OCI-LY7 (cell line): ENCODE results near the gene PRSS50. TPM values are rescaled to one million over a fixed set of nuclear protein-coding genes. Genes with fewer than 3 reads are reported as not detected.

ENCODE experiments used
- BruUV-seq: library from RNA; stranded (reverse); fragments of 400-500 nt; replicated peaks from 2 replicates; lab custom pipeline; 2021; lab: Mats Ljungman, UMichigan
- CTCF ChIA-PET: fragments of 300-600 bp; sonication (Branson Sonifier 250); formaldehyde crosslinking; loops from one replicate; lab custom pipeline; 2022; ENCODE audit warnings: antibody characterized with exemption; ENCODE audit not compliant: unreplicated experiment; lab: Charles Lee
- POLR2A ChIA-PET: fragments of 300-600 bp; sonication (Branson Sonifier 250); formaldehyde crosslinking; loops from one replicate; lab custom pipeline; 2022; ENCODE audit warnings: antibody characterized with exemption; lab: Charles Lee
- DNase-seq: peaks from one replicate; pipeline ENCODE4 v3.0.0-alpha.2; 2015; ENCODE audit warnings: low spot score
- H2AFZ ChIP-seq: fragments of 200-600 bp; sonication (generic), shearing (Covaris generic); 2 replicates; pipeline ENCODE4 v1.6.1; 2014; ENCODE audit warnings: mild to moderate bottlenecking, antibody characterized with exemption, low read length, moderate library complexity
- H3K27ac ChIP-seq: fragments of 200-600 bp; sonication (generic); 2 replicates; pipeline ENCODE4 v1.5.1; 2014; ENCODE audit warnings: mixed run types, low read depth, mild to moderate bottlenecking, moderate library complexity, low read length, inconsistent platforms; ENCODE audit not compliant: poor library complexity, severe bottlenecking
- H3K36me3 ChIP-seq: fragments of 200-600 bp; sonication (generic); 2 replicates; pipeline ENCODE4 v1.6.1; 2014; ENCODE audit warnings: mild to moderate bottlenecking, antibody characterized with exemption, low read length, moderate library complexity, mixed read lengths; ENCODE audit not compliant: insufficient read depth
- H3K4me1 ChIP-seq: fragments of 200-600 bp; sonication (generic); 2 replicates; pipeline ENCODE4 v1.5.1; 2014; ENCODE audit warnings: mild to moderate bottlenecking, low read length; ENCODE audit not compliant: insufficient read depth, poor library complexity, severe bottlenecking
- H3K4me2 ChIP-seq: fragments of 200-600 bp; sonication (generic); 2 replicates; pipeline ENCODE4 v1.6.1; 2014; ENCODE audit warnings: mild to moderate bottlenecking, low read length
- H3K4me3 ChIP-seq: fragments of 200-600 bp; sonication (generic); 2 replicates; pipeline ENCODE4 v1.5.1; 2014; ENCODE audit warnings: mild to moderate bottlenecking, low read depth, low read length; ENCODE audit not compliant: poor library complexity, severe bottlenecking
- H3K79me2 ChIP-seq: fragments of 200-600 bp; sonication (generic); 2 replicates; pipeline ENCODE4 v1.6.1; 2016; ENCODE audit warnings: low read depth, mild to moderate bottlenecking, low read length, moderate library complexity, mixed read lengths; ENCODE audit not compliant: insufficient read depth
- H3K9me2 ChIP-seq: fragments of 200-600 bp; sonication (generic); 2 replicates; pipeline ENCODE4 v1.6.1; 2016; ENCODE audit warnings: mild to moderate bottlenecking, low read length, mixed read lengths; ENCODE audit not compliant: insufficient read depth
- H3K9me3 ChIP-seq: fragments of 200-600 bp; sonication (generic); 2 replicates; pipeline ENCODE4 v1.6.1; 2014; ENCODE audit warnings: mild to moderate bottlenecking, mixed run types, low read length, mixed read lengths
- H4K20me1 ChIP-seq: fragments of 200-600 bp; sonication (generic); 2 replicates; pipeline ENCODE4 v1.6.1; 2014; ENCODE audit warnings: mild to moderate bottlenecking, antibody characterized with exemption, low read length, moderate library complexity, mixed read lengths; ENCODE audit not compliant: insufficient read depth
- CTCF ChIP-seq: fragments of 200-600 bp; sonication (generic); conservative IDR thresholded peaks from 2 replicates; pipeline ENCODE4 v1.5.1; 2014; ENCODE audit warnings: mild to moderate bottlenecking, antibody characterized with exemption, low read length, moderate library complexity, mixed read lengths
- EZH2phosphoT487 ChIP-seq: fragments of 200-600 bp; sonication (generic); IDR thresholded peaks from 2 replicates; pipeline ENCODE4 v1.6.1; 2018; ENCODE audit warnings: low read depth, borderline replicate concordance, mild to moderate bottlenecking, mixed run types, antibody characterized with exemption, low read length, moderate library complexity, mixed read lengths
- intact Hi-C: fragments of 100-400 bp; cut with micrococcal nuclease; formaldehyde crosslinking; loops from one replicate; pipeline ENCODE4 v1.10.0; 2022; ENCODE audit not compliant: unreplicated experiment
- total RNA-seq, 2 experiments: library from RNA; depleted of rRNA in 1 of 2; stranded (reverse); fragments of >200 nt in 1 of 2; shearing (Covaris generic) in 1 of 2; gene quantifications; 2 replicates each; pipeline ENCODE4 v1.2.3, GENCODE V29; 2014 to 2022

Gene PRSS50
- total RNA-seq, 2 experiments from 2014 or later = not detected

- Histone ChIP-seq H3K4me2 (no peak overlapping the region), H3K9me3 (no peaks in the 10 kb centered on the region), H3K27ac (no peak overlapping the region), H4K20me1 (no peaks in the 10 kb centered on the region), H2AFZ (no peak overlapping the region), H3K79me2 (no peaks in the 10 kb centered on the region), H3K36me3 (no peaks in the 10 kb centered on the region), H3K4me3 (no peak overlapping the region), H3K4me1 (no peaks in the 10 kb centered on the region), H3K9me2 (no peaks in the 10 kb centered on the region)
- BruUV-seq = no TSS peak
- no peak for DNase-seq
- TF ChIP-seq EZH2phosphoT487 = no peak
- TF ChIP-seq CTCF = no peak
- ChIA-PET POLR2A (interaction anchor here (0.6 kb wide), 1 partner anchor 15 kb away, joined by 3 read pairs; no protein-coding TSS in a partner anchor), CTCF (no interaction called here)
- intact Hi-C loops = no loop called here
Measured at GRCh38 chr3:46737329-46737731, 19.7 kb upstream of the PRSS50 start.

- intact Hi-C loops = no loop called here
- POLR2A ChIA-PET = interaction anchor here (0.6 kb wide), 1 partner anchor 80 kb away, joined by 5 read pairs; no protein-coding TSS in a partner anchor
- no TSS peak for BruUV-seq
Measured at GRCh38 chr3:46736006-46736872, 18.6 kb upstream of the PRSS50 start.

More at GRCh38 chr3:46736006-46736872, 18.6 kb upstream of the PRSS50 start:
- no peak overlapping the region for H3K27ac ChIP-seq
- no peaks in the 10 kb centered on the region for H3K36me3 ChIP-seq
- CTCF ChIA-PET = no interaction called here
- H3K4me2 ChIP-seq = no peak overlapping the region
- no peaks in the 10 kb centered on the region for H3K79me2 ChIP-seq
- no peaks in the 10 kb centered on the region for H3K9me3 ChIP-seq
- no peaks in the 10 kb centered on the region for H3K9me2 ChIP-seq
- TF ChIP-seq EZH2phosphoT487 (no peak), CTCF (no peak)
- H3K4me1 ChIP-seq = no peaks in the 10 kb centered on the region
- no peak overlapping the region for H2AFZ ChIP-seq
- no peak overlapping the region for H3K4me3 ChIP-seq
- no peaks in the 10 kb centered on the region for H4K20me1 ChIP-seq
- DNase-seq = no peak
